Superior temporal gyrus (tissue), 1 donor: Measurements from ENCODE around the gene PIGR.

Experiments
- DNase-seq: peaks from one replicate; pipeline ENCODE4 v3.0.0-alpha.2; 2016; ENCODE audit errors: extremely low spot score

PIGR gene

DNA sequence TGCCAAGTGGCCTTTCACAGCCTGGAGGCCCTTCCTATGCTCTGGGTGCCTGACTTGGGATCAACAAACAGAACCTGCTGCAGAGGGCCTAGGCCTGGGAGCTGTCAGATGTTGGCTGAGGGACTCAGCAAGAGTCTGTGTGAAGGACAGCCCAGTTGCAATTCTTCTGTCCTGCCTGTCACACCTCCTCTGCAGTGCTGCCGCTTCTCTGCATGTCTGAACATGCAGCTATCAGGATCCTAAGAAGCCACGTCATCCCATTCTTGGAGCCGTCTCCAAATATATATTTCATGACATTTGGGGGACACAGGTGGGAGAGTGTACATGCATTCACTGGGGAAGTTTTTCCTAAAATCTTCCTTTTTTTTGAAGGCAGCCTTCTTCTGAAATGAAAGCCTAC, 15.4 kb upstream of the PIGR start:
- DNase-seq = no peak

DNA sequence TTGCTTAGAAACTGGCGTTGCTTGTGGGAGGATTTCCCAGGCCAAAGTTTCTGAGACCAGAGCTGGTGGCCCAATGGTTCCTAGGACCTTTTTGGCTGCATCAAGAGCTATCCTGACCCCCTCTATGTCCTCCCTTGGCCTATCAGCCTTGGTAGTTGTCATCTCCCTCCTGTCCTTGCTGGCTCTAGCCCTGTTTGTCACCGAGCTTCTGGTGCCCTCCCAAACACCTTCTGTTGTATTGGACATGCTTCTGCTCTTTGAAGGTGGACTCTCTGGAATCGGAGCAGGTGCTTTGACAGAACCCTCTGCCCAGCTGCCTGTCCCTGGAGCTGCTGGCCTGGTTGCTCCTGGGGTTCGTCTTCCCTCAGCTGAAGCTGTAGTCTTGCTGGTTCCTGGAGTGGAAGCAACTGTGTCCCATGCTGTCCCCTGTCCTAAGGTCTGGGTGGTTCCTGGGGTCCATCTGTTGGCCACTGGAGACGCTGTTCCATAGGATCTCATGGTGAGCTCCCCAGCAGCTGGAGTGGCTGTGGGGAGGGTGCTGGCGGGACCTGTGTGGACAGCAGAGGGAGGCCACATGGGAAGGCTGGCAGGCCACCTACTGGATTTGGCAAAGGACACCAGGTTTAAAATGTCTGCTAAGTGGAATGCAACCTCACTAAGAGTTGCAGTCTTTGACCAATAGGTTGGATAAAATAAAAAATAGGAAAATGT, 14.6 kb upstream of the PIGR start:
- DNase-seq = no peak

DNA sequence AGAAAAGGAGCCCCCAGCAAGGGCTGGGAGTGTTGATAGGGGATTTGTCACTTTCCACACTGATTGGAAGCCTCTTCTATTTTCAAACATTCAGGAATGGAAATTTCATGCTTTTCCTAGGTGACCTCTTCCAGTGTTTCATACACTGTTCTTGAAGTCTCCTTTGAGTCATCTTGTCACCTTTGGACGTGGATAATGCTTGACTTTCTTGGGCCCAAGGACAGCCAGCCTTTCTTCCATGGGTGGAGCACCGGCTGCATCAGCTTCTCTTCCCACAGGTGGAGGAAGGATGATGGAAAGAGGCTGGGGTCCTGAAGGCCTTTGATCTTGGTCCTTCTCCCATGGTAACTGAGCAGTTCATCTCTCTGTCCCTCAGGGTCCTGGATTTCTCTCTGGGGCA, 11.9 kb upstream of the PIGR start:
- no peak for DNase-seq

DNA sequence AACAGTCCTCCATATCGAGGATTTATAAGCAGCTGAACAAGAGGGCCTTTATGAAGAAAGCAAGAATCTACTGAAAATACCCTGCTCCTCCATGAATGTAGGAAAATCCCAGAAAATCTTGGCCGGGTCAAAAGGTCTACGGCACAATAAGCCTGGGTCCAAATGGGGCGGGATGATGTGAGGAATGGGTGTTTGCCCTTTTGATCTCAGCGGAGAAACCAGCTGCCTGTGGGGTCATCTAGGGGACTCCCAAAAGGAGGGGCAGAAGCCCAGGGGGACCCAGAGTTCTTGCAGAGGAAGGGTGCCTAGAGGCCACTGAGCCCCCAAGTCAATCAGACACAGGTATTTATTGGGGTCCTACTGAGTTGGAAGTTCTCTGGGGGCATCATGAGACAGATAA, 11.4 kb upstream of the PIGR start:
- no peak for DNase-seq

DNA sequence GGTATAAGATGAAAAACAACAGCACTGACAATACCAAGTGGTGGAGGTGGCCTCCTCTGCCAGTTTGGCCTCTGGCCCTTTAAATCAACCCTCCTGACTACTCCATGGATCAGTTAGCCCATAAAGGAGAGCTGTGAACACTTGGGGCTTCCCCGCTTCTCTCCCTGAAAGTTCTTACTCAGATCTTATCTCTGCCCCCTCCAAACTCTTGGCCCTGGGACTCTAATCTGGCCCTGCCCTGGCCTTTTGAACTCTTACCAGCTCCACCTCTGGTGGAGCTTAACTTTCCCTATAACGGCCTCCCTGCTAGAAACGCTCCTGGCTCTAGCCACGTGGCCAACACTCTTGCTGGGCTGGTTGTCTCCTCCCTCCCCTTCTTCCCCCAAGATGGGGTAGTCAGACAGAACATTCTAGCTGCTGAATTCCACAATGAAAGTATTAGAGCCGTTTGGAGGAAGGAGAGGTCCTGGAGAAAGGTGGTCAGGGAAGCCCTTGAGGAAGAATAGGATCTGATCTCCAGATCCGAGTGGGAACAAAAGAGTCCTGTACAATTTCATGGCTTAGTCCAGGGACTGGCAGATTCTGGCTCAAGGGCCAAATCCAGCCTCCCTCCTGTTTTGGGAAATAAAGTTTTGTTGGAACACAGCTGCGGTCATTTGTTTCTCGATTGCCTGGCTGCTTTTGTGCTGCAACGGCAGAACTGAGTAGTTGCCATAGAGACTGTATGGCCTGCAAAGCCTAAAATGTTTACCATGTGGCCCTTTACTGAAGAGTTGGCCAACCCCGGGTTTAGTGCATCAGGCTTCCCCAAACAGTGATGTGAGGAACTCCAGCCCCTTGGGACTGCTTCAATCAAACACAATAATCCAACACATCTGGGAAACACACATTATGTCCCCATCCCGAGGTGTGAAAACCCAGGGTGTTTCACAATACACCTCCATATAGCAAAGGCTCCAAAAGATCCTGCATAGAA, 9.5 kb upstream of the PIGR start:
- DNase-seq = no peak

DNA sequence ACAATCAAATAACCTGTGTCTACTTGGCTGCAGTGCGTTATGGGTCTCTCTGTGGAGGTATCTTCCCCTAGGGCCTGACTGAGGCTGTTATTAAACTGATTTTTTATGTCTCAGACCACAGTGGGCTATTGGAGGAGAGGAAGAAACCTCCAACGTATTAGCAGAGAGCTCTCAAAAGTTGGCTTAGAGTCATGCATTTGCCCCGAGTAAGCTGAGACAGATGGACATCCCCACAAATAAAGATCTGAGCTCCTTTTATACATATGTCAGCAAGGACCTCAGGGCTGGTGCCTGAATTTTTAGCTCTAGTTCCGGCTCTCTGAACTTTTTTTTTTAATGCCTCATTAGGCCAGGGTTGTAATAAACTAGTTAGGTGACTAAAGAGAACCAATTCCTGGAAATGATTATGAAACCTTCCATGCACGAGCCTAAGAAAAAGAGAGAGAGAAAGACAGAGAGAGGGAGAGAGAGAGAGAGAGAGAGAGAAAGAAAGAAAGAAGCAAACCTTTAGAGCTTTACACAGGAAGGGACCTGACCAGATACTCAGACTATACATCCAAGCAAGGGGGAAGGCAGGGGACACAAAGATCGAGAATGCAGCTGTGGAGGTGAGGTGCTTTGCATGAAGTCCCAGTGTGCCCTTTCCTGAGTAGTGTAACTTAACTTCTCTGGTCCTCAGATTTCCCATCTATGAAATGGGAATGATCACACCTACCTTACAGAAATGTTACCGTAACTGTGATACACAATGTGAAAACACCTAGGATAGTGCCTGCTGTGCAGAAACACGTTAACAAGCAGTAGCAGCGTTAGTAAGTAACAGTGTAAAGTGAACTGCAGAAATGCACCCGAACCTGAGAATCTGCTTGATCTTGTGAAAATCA, 8.4 kb upstream of the PIGR start:
- no peak for DNase-seq

DNA sequence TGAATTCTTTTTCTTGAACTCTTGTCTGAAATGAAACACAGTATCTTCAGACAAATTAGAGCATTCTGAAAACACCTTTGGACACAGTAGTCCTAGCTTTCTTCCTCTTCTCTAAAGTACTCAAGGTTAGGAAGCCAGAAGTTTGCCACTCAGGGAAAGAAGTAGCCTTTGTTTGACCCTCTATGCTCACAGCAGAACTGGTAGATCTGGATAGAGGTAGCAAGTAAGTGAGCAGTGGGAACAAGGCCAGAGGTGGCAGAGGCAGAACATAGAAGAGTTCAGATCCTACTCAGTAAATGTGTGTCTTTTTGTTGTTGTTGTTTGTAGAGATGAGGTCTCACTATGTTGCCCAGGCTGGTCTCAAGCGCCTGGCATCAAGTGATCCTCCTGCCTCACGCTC, 7.4 kb upstream of the PIGR start:
- no peak for DNase-seq

DNA sequence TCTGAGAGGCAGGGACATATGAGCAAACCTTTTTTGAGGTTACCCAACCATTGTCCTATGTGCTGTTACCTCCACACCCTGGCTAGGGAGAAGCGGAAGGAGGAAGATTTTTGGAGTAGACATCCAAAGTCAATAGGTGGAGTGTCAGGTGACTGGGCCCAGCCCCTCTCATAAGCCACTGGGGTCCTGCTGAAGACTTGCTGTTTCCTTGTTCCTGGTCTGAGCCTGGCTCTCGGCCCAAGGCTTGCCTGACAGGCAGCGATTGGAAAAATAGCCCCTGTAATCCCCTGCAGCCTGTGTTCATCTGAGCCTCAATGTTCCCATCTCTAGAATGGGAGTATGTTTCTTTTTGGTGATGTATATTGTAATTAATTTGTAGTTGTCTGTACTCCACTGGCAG, 6.9 kb upstream of the PIGR start:
- no peak for DNase-seq

DNA sequence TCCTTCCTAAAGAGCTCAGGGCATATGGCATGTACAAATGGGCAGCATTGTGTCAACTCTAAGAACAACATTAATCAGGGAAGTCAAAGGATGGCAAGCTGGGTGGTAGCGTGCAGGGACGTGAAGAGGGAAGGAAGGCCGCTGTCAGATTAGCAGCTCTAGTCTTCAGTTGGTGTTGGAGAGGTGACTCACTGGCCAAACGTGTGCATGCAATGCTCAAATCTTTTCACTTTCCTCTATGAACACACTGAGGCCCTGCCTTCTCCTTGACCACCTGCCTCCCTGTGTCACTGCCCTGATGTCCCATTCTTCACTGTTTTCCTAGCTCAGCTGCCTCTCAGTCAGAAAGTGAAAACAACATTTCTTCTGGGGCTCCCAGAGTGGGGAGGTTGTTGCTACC, 5.9 kb upstream of the PIGR start:
- no peak for DNase-seq

DNA sequence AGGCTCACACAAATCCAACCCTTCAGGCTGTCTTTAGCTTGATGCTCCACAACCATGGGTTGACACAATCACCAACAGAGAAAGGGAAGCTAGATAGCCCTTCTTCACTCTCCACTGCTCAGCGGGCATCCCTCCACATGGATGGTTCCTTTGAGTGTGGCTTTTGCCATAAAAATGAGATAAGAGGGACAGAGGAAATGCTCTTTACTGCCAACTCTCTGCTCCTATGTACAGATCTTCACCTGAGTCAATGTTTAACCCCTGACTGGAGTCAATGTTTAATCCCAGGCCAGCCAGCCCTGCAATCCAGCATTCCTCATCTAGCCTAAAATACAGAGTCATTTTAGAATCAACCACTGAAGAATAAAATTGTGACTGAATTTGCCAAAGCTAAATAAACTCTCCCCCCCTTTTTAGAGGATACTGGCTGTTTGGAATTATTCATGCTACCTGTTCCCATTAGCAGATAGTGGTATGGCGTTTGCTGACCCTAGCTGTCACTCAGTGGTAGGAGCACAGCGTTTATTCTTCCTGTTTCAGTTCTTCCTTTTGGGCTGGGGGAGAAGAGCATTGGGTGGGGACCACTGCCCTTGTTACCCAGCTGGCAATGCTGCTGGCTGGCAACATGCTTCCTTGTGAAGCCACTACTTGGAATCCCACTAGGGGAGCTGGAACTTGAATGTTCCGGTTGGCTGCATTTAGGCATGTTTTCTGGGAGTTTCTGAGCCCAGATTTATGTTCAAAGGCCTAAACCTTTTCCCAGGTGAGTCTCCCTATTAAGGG, 5.2 kb upstream of the PIGR start:
- no peak for DNase-seq

DNA sequence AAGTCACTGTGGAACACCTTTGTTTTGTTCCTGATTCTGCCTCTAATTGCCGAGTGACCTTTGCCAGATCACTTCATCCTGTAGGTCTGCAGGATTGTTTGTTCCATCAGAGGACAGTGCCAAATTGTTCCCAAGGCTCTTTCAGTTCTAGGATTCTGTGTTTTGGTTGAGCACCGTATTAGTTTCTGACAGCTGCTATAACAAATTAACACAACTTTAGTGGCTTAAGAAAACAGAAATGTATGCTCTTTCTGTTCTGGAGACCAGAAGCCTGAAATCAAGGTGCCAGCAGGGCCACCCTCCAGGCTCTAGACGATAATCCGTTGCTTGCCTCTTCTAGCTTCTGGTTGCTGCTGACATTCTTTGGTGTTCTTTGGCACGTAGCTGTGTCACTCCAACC, 3.4 kb upstream of the PIGR start:
- DNase-seq = no peak

DNA sequence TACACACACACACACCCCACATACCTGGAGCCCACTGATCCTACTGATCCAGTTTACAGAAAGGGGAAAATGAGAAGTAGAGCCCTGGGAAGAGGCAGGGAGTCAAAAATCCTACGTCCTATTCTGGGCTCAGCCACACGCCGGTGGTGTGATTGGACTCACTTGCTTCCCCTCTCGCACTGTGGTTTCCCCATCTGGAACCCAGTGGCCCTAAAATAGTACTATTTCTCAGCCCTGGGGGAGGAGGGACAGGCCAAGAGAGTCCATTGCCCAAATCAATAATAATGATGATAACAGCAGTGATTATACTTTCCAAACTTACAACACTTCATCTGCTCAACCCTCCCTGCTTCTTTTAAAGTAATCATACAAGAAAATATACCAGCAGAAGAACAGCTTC, 2.9 kb upstream of the PIGR start:
- DNase-seq = no peak

DNA sequence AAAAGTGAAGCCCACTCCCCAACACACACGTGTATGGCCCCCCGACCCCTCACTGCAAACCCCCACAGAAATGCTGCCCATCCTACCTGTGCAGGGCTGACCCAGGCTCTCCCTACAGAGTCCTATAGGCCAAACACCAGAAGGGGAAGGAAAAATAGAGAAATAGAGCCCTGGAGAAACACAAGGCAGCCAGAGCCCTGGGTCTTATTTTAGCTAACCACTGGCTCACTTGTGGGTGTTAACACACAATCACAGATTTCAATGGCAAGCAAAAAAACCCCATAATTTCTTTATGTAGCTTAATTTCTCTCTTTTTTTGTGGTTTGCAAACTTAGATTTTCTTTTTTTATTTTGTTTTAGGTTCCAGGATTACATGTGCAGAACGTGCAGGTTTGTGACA, 989 bp upstream of the PIGR start:
- DNase-seq = no peak

DNA sequence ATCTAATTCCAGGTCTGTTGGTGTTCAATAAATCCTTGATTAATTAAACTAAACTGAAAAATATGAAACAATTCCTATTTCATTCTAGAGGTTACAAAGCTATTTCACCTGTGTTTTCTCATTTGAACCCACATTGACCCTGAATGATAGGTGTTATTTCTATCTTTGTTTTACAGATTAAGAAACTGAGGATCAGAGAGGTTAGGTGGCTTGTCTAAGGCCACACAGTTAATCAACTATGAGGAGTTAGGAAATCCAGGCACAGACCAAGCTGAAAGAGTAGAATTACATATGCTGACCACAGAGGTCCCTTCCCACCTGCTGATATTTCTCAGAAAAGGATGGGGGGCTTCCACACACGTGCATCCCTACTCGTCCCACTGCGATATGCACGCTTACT, 487 bp downstream of the PIGR start:
- no peak for DNase-seq

DNA sequence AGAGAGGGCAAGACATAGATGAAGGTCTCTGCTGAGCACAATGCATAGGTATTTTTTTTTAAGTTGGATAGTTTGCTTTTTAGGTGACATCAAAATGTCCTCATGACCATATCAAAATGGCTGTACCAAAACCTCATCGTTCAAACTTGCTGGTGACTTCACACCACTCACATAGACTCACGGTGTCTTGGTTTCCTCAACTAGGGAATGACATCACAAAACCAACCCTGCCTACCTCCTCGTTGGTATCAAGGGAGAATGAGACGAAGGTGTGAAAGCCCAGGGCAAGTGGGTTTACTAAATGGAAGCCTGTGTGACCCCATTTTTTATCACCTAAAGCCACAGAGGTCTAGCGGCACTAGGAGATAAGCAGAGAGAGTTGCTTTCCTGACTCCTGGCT, 1.6 kb downstream of the PIGR start:
- no peak for DNase-seq

DNA sequence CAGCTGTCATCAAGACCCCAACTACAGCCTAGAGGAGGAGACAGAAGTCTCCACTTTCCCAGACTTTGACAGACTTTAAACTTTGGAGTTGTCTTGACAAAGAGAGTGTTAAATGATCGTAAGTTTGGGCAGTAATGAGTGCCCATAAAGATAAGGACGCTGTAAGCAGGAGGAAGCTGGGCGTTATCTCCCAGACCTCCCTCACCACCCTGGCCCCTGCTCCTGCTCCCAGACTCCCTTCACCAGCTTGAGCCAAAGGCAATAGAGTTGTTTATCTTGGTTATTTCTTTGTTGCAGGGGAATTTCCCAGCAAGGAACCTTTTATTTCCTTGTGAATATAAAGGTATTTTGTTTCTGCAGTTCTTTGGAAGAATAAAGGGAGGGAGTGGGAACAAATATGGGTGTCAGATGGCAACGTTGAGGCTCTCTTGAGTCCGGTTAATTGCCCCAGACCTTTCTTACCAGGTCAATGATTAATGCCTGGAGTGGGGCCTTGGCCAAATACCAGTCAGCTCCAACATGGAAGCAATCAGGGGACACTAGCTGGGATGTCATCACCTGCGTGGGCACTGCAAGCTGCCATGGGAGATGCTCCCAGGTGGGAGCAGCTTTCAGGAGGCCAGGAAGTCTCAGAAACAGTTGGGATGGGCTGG, 4.4 kb downstream of the PIGR start:
- no peak for DNase-seq

DNA sequence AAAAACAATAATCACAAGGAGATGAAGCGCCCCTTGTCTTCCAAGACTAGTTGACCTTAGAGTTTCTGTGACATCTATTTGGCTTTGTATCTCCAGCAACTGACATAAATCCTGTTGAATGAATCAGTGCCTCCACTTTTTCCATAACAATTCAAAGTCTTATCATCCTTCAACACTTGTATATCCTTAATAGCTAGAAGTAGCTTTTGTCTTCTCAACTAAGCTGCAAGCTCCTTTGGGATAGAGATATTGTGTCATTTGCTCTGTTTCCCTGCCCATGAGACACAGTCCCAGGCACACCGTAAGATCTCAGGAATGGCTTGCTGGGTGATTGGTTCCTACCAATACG, 5.7 kb downstream of the PIGR start:
- no peak for DNase-seq

DNA sequence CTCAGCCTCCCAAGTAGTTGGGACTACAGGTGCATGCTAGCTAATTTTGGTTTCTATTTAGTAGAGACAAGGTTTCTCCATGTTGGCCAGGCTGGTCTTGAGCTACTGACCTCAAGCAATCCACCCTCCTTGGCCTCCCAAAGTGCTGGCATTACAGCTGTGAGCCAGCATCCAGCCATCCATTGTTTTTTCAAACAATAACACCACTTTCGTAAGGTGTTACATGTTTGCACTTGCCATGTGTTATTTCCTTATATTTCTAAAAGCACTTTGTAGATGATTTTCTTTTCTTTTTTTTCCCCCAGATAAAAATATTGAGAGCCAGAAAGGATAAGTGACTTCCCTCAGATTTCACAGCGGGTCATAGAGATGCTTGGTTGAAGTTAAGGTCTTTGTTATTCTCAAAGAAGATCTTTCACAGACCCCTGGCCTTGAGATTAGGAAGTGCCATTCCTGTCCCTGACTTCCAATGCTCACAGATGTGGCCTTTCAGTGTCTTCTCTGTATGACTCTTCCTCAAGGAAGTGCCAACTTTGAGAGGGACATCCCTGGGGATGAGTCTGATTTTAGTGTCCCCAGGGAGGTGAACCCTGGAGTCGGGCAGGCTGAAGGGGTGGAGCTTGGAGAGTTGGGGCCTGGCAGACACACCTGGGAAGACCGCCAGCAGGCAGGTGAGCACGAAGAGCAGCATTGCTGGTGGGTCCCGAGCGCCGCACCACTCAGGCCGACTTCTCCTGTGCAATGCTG, 6.3 kb downstream of the PIGR start:
- DNase-seq = no peak

DNA sequence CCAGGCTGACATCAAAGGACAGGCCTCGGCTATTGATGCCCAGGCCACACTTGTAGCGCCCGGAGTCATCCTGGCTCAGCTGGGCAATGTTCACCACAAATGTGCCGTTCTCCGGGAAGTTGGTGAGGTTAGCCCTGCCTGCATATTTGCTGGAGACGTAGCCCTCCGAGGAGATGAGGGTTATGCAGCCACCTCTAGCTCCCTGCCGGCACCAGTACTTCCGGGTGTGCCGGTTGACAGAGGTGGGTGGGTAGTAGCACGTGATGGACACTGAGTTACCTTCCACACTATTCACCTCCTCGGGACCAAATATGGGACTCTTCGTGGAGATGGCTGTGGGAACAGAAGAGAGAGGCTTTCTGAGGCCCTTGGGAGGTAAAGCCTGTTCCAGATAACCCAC, 7.1 kb downstream of the PIGR start:
- DNase-seq = no peak

DNA sequence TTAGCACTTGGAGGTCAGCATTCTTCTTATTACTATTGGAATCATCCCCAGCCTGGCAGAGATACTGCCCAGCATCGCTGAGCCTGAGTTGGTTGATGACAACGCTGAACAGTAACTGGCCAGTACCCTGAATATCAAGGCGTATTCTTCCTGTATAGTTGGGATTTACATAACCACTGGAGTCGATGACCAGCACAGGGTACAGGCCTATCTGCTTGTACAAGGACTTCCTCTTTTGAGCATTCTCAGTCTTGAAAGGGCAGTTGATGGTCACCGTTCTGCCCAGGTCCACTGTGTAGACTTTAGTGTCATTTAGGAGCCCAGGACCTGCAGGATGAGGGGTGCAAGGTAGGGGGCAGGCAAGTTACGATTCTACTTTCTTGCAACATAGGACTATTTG, 8.8 kb downstream of the PIGR start:
- DNase-seq = no peak
